SK-N-SH (cell line): ENCODE measurements around the gene RASSF3.

Experiments used
- EP300 ChIP-seq, 2 experiments: IDR thresholded peaks; 2 replicates each; pipeline versions ENCODE4 v1.4.0 to v1.6.1; 2012; ENCODE audit warnings: borderline replicate concordance in 1 of 2, low read depth in 1 of 2, low read length in 1 of 2
- FOXM1 ChIP-seq: IDR thresholded peaks from 2 replicates; pipeline ENCODE4 v1.4.0; 2012; ENCODE audit warnings: low read depth, mild to moderate bottlenecking
- POLR2AphosphoS5 ChIP-seq: IDR thresholded peaks from 2 replicates; pipeline ENCODE4 v1.6.1; 2012; ENCODE audit warnings: low read depth, low read length
- SIN3A ChIP-seq: IDR thresholded peaks from 2 replicates; pipeline ENCODE4 v1.6.1; 2012; ENCODE audit warnings: low read depth, mild to moderate bottlenecking, low read length, moderate library complexity, borderline replicate concordance
- TAF1 ChIP-seq: IDR thresholded peaks from 2 replicates; pipeline ENCODE4 v1.6.1; 2012; ENCODE audit warnings: low read depth, mild to moderate bottlenecking, low read length, moderate library complexity, borderline replicate concordance
- YY1 ChIP-seq: IDR thresholded peaks from 2 replicates; pipeline ENCODE4 v1.4.0; 2012; ENCODE audit warnings: low read depth, mild to moderate bottlenecking
- TF ChIP-seq, protein P1 (sequence below): fragments of 200-600 bp; sonication (generic); IDR thresholded peaks from 2 replicates; pipeline ENCODE4 v1.6.1; 2017; ENCODE audit warnings: antibody characterized with exemption, mild to moderate bottlenecking, moderate library complexity
- TF ChIP-seq, protein P2 (sequence below): IDR thresholded peaks from 2 replicates; pipeline ENCODE4 v1.4.0; 2012; ENCODE audit warnings: low read depth
- TF ChIP-seq, protein P3 (sequence below): fragments of 150-350 bp; IDR thresholded peaks from 2 replicates; pipeline ENCODE4 v1.6.1; 2016; ENCODE audit warnings: mild to moderate bottlenecking, low read depth, low read length

DNA sequence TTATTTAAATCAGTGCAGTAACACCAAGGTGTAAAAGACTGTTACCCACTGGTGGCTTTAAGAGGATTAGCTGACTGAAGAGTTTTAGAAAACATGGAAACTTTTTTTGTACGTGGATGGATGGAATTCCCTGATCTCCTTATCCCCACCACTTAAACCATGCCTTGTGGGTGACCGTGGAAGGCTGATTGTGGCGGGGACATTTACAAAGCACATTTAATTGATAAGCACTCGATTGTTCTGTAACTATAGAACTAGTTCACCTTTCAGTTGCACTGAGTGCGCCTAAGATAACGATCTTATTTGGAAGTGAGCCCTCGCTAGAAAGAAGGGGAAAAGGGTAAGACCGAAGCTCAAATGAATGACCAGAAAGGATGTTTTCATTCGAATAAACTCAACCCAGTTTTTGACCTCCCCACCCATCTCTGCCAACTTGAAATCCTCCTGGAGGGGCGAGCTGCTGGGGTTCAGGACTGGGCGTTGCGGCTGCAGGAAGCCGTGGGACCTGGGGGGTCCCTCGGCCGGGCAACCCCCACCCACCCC is 688 bp upstream of the RASSF3 start:
- TF ChIP-seq, protein P1, sequence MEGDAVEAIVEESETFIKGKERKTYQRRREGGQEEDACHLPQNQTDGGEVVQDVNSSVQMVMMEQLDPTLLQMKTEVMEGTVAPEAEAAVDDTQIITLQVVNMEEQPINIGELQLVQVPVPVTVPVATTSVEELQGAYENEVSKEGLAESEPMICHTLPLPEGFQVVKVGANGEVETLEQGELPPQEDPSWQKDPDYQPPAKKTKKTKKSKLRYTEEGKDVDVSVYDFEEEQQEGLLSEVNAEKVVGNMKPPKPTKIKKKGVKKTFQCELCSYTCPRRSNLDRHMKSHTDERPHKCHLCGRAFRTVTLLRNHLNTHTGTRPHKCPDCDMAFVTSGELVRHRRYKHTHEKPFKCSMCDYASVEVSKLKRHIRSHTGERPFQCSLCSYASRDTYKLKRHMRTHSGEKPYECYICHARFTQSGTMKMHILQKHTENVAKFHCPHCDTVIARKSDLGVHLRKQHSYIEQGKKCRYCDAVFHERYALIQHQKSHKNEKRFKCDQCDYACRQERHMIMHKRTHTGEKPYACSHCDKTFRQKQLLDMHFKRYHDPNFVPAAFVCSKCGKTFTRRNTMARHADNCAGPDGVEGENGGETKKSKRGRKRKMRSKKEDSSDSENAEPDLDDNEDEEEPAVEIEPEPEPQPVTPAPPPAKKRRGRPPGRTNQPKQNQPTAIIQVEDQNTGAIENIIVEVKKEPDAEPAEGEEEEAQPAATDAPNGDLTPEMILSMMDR: no peak
- no peak for TF ChIP-seq POLR2AphosphoS5
- TF ChIP-seq, protein P2, sequence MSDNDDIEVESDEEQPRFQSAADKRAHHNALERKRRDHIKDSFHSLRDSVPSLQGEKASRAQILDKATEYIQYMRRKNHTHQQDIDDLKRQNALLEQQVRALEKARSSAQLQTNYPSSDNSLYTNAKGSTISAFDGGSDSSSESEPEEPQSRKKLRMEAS: no peak
- TF ChIP-seq SIN3A: no peak
- TF ChIP-seq EP300 (IDR thresholded peaks at IDR 0.05; ENCODE audit: borderline replicate concordance in 1 of 2, low read depth in 1 of 2, low read length in 1 of 2): no peak
- TF ChIP-seq FOXM1: 0 out of 2 replicates have a peak, but pooled peaks have one; percentile 48
- TF ChIP-seq TAF1: no peak
- TF ChIP-seq, protein P3, sequence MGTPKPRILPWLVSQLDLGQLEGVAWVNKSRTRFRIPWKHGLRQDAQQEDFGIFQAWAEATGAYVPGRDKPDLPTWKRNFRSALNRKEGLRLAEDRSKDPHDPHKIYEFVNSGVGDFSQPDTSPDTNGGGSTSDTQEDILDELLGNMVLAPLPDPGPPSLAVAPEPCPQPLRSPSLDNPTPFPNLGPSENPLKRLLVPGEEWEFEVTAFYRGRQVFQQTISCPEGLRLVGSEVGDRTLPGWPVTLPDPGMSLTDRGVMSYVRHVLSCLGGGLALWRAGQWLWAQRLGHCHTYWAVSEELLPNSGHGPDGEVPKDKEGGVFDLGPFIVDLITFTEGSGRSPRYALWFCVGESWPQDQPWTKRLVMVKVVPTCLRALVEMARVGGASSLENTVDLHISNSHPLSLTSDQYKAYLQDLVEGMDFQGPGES: no peak
- no peak for TF ChIP-seq YY1
